A673 (cell line): ENCODE results near the gene CEACAM1.

Source experiments
- EZH2 ChIP-seq: fragments of 200-600 bp; sonication (generic); IDR thresholded peaks from 2 replicates; pipeline ENCODE4 v1.6.1; 2017; ENCODE audit warnings: borderline replicate concordance, low read depth, mild to moderate bottlenecking, mixed read lengths, antibody characterized with exemption, low read length; ENCODE audit not compliant: poor library complexity, severe bottlenecking
- TF ChIP-seq, protein P1 (sequence below): fragments of 300-800, 200-600 bp; sonication (generic); conservative IDR thresholded peaks from 2 replicates; pipeline ENCODE4 v1.5.1; 2017; ENCODE audit warnings: low read depth, mild to moderate bottlenecking, antibody characterized with exemption, low read length, moderate library complexity, mixed read lengths

DNA sequence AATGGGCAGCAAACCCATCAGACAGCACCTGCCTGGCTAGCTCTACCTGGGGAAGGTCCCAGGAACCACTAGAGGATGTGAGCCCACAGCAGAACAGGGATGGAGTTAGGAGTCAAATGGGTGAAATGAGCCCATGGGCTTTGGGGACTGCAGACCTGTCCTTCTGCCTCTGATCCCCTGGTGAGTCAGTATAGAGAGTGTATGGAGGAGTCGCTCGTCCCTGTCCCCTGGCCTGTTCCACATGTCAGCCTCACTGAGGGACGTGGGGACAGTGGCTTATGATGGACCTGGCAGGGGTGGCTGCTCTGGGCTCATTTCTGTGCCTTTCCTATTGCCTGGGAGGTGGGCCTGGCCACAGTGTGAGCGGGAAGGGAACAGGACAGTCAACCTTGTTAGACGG lies 4.0 kb downstream of the CEACAM1 start:
- TF ChIP-seq, protein P1, sequence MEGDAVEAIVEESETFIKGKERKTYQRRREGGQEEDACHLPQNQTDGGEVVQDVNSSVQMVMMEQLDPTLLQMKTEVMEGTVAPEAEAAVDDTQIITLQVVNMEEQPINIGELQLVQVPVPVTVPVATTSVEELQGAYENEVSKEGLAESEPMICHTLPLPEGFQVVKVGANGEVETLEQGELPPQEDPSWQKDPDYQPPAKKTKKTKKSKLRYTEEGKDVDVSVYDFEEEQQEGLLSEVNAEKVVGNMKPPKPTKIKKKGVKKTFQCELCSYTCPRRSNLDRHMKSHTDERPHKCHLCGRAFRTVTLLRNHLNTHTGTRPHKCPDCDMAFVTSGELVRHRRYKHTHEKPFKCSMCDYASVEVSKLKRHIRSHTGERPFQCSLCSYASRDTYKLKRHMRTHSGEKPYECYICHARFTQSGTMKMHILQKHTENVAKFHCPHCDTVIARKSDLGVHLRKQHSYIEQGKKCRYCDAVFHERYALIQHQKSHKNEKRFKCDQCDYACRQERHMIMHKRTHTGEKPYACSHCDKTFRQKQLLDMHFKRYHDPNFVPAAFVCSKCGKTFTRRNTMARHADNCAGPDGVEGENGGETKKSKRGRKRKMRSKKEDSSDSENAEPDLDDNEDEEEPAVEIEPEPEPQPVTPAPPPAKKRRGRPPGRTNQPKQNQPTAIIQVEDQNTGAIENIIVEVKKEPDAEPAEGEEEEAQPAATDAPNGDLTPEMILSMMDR, result no peak
- TF ChIP-seq EZH2, result no peak
